HUES6 (cell line): ENCODE measurements around the gene ATP13A3.

Experiments
- H3K27ac ChIP-seq: 2 replicates; pipeline ENCODE4 v1.7.0; 2013; ENCODE audit warnings: low read depth, mild to moderate bottlenecking, low read length, inconsistent platforms
- H3K27me3 ChIP-seq: 2 replicates; pipeline ENCODE4 v1.6.1; 2013; ENCODE audit warnings: low read length; ENCODE audit not compliant: control insufficient read depth, insufficient read depth
- H3K36me3 ChIP-seq: 2 replicates; pipeline ENCODE4 v1.6.1; 2013; ENCODE audit warnings: low read length; ENCODE audit not compliant: control insufficient read depth, insufficient read depth
- H3K4me1 ChIP-seq: 2 replicates; pipeline ENCODE4 v1.6.1; 2013; ENCODE audit warnings: low read length; ENCODE audit not compliant: control insufficient read depth, insufficient read depth
- H3K4me3 ChIP-seq: 2 replicates; pipeline ENCODE4 v1.5.1; 2013; ENCODE audit warnings: low read depth, low read length
- H3K9ac ChIP-seq: one replicate; pipeline ENCODE4 v1.6.1; 2013; ENCODE audit warnings: mild to moderate bottlenecking, low read length
- H3K9me3 ChIP-seq: 2 replicates; pipeline ENCODE4 v1.6.1; 2013; ENCODE audit warnings: low read depth, low read length; ENCODE audit not compliant: control insufficient read depth, insufficient read depth

ATP13A3 gene

DNA sequence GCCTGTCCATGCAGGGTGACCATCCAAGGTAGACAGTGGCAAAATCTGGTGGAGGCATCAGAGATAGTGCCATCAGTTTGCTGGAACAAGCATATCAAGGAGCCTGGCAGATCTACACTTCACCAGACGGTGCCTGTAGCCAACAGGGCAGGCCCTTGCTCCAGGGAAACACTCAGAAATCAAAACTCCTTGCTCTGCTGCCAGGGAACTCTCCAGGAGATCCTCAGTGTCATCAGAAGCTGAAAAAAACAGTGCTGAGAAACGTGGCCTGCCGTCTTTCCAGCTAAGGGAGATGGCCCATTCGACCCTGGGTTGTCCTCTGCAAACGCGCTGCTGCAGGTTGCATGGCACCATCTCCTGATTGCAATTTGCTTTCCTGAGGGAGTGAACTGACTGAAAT lies 30.5 kb upstream of the ATP13A3 start:
- H3K36me3 ChIP-seq, result no peaks in the 10 kb centered on the region
- no peak overlapping the region for H3K27ac ChIP-seq
- no peak overlapping the region for H3K4me3 ChIP-seq
- H3K27me3 ChIP-seq, result no peaks in the 10 kb centered on the region
- H3K9me3 ChIP-seq, result peaks cover 3% of the 10 kb centered on the region; the same call in 1 of the 2 replicates
- H3K9ac ChIP-seq, result no peak overlapping the region
- H3K4me1 ChIP-seq, result no peaks in the 10 kb centered on the region; the same call in 1 of the 2 replicates

- Histone ChIP-seq H3K27ac (no peak overlapping the region), H3K36me3 (no peaks in the 10 kb centered on the region), H3K9ac (no peak overlapping the region), H3K9me3 (peaks cover 3% of the 10 kb centered on the region; the same call in 1 of the 2 replicates), H3K27me3 (no peaks in the 10 kb centered on the region), H3K4me3 (no peak overlapping the region), H3K4me1 (no peaks in the 10 kb centered on the region)
Measured at GRCh38 chr3:194514626-194515025, 27.8 kb upstream of the ATP13A3 start.

DNA sequence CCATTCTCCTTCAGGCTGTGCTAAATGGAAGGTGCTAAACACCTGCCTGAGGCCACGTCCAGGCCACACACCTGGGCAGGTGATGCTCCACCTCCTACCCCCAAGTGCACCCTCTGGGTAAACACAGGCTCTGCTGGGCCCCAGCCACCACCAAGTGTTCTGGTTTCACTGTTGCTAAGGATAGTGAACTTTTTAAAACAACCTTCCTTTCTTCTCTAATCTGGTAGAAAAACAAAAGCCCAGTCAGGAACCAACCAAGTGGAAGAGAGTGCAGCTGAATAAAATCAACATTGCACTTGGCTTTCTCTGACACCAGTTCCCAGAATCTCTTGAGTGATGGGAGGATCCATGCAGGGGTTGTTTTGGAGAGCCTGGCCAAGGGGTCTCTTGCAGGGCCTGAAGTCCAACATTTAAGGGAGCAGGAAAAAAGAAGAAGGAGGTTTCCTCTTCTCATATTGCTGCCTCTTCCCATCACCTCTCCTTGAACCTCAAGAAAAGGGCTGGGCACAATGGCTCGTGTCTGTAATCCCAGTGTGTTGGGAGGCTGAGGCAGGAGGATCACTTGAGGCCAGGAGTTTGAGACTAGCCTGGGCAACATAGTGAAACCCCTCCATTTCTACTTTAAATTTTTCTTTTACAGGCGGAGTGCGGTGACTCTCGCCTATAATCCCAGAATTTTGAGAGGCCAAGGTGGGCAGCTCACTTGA lies 26.2 kb upstream of the ATP13A3 start:
- Histone ChIP-seq H3K4me3 (no peak overlapping the region), H3K27me3 (no peaks in the 10 kb centered on the region), H3K4me1 (no peaks in the 10 kb centered on the region), H3K9ac (no peak overlapping the region), H3K36me3 (no peaks in the 10 kb centered on the region), H3K9me3 (no peaks in the 10 kb centered on the region; the same call in 1 of the 2 replicates), H3K27ac (no peak overlapping the region)

GRCh38 chr3:194508491-194509453 lies 22.0 kb upstream of the ATP13A3 start:
- Histone ChIP-seq H3K27ac (no peak overlapping the region), H3K4me1 (no peaks in the 10 kb centered on the region), H3K4me3 (no peak overlapping the region), H3K9ac (no peak overlapping the region), H3K36me3 (no peaks in the 10 kb centered on the region), H3K9me3 (no peaks in the 10 kb centered on the region), H3K27me3 (no peaks in the 10 kb centered on the region)

- Histone ChIP-seq H3K27ac (no peak overlapping the region), H3K4me1 (no peaks in the 10 kb centered on the region), H3K9ac (no peak overlapping the region), H3K36me3 (no peaks in the 10 kb centered on the region), H3K4me3 (no peak overlapping the region), H3K9me3 (no peaks in the 10 kb centered on the region), H3K27me3 (no peaks in the 10 kb centered on the region)
Measured at GRCh38 chr3:194507571-194507970, 20.8 kb upstream of the ATP13A3 start.

DNA sequence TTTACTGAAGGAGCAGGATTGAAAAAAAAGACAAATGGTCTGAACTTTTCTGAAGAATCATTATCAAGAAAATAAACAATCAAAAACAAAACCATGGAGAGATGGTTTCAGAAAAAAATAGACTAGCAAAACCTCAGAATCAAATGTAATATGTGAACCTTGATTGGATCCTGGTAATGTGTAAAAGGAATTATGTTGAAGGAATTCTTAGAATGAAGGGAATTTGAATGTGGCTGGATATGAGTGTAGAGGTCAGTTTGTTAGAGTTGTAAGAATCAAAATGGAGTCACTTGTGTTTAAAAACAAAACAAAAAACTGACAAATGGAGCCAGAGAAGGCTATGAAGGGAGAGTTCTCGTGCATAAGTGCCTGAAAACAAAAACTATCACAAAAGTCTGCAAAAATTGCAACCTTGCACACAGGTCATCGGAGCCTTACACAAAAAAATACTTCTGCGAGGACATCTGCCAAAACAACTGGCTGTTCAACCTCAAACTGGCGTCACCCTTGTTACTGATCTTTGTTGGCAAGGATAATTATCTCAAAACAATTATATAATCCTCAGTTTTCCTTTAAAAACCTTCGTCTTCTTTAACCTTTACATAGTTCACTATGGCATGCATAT lies 19.1 kb upstream of the ATP13A3 start:
- Histone ChIP-seq H3K27ac (no peak overlapping the region), H3K4me1 (no peaks in the 10 kb centered on the region), H3K9ac (no peak overlapping the region), H3K4me3 (no peak overlapping the region), H3K9me3 (no peaks in the 10 kb centered on the region), H3K36me3 (no peaks in the 10 kb centered on the region), H3K27me3 (no peaks in the 10 kb centered on the region)

GRCh38 chr3:194504861-194505260 lies 18.1 kb upstream of the ATP13A3 start:
- H3K4me1 ChIP-seq, result no peaks in the 10 kb centered on the region
- no peaks in the 10 kb centered on the region for H3K27me3 ChIP-seq
- H3K36me3 ChIP-seq, result no peaks in the 10 kb centered on the region
- H3K9ac ChIP-seq, result no peak overlapping the region
- H3K9me3 ChIP-seq, result no peaks in the 10 kb centered on the region
- H3K27ac ChIP-seq, result no peak overlapping the region
- no peak overlapping the region for H3K4me3 ChIP-seq

DNA sequence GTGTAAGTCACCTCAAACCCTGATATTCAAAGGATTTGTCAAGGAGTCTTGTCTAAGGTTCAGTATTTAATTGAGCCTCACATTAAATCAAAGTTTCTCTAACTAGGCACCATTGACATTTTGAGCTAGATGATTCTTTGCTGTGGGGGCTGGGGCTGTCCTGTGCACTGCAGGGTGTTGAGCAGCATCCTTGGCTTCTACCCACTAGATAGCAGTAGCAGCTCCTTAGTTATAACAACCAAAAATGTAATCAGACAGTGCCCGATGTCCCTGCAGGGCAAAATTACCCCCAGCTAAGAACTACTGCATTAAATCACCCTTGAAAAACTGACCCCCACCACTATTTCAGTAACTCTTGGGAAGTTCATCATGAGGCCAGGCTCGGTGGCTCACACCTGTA lies 17.3 kb upstream of the ATP13A3 start:
- no peaks in the 10 kb centered on the region for H3K36me3 ChIP-seq
- no peaks in the 10 kb centered on the region for H3K27me3 ChIP-seq
- H3K4me3 ChIP-seq, result no peak overlapping the region
- H3K9ac ChIP-seq, result no peak overlapping the region
- no peaks in the 10 kb centered on the region for H3K4me1 ChIP-seq
- no peak overlapping the region for H3K27ac ChIP-seq
- no peaks in the 10 kb centered on the region for H3K9me3 ChIP-seq

- H3K9ac ChIP-seq, result no peak overlapping the region
- H3K27me3 ChIP-seq, result no peaks in the 10 kb centered on the region
- H3K4me1 ChIP-seq, result peaks cover 5% of the 10 kb centered on the region; the same call in 1 of the 2 replicates
- no peaks in the 10 kb centered on the region for H3K36me3 ChIP-seq
- no peaks in the 10 kb centered on the region for H3K9me3 ChIP-seq
- no peak overlapping the region for H3K27ac ChIP-seq
- H3K4me3 ChIP-seq, result no peak overlapping the region
Measured at GRCh38 chr3:194503081-194503531, 16.3 kb upstream of the ATP13A3 start.

DNA sequence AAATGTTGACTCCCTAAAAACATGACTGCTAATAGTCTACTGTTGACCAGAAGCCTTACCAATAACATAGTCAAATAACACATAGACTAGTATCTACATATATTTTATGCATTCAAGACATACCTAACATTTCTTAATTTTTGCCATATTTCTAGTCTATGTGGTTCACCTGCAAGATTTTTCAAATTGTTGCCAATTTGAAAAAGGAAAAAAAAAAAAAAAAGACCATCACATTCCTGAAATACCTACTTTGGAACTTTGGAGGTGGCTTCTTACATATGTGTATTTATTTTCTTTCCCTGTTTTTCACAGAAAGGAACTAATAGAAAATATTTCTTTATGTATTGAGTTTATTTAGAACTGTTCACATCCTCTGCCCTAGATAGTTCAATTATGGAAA lies 13.4 kb upstream of the ATP13A3 start:
- Histone ChIP-seq H3K9ac (no peak overlapping the region), H3K4me3 (no peak overlapping the region), H3K36me3 (no peaks in the 10 kb centered on the region)

More for the DNA sequence above, 13.4 kb upstream of the ATP13A3 start:
- H3K27me3 ChIP-seq, result no peaks in the 10 kb centered on the region
- no peaks in the 10 kb centered on the region for H3K9me3 ChIP-seq
- peaks cover 12% of the 10 kb centered on the region; the same call in 1 of the 2 replicates for H3K4me1 ChIP-seq
- no peak overlapping the region for H3K27ac ChIP-seq
